Heart left ventricle (tissue), 16 donors: ENCODE results near the gene DYSF. TPM values are rescaled to one million over a fixed set of nuclear protein-coding genes. Genes with fewer than 3 reads are reported as not detected.
A peak's percentile ranks its signal among the peaks of the same experiment; 100 is the strongest.

ENCODE experiments used
- ATAC-seq, 4 donors: fragments of 200-7000 bp; cut with Tn5 transposase; one replicate each; pipeline ENCODE4 v1.9.1; 2020 to 2022; ENCODE audit warnings: moderate library complexity in 4 of 4, mild to moderate bottlenecking in 3 of 4, moderate number of reproducible peaks in 1 of 4
- DNase-seq, 5 donors: peaks; one replicate each; pipeline ENCODE4 v3.0.0-alpha.2; 2020
- H3K27ac ChIP-seq, 12 donors: fragments of 200-600 bp; sonication (generic) in 4 of 12; one replicate each; pipeline versions ENCODE4 v1.5.0 to v1.8.0; 2016 to 2022; ENCODE audit warnings: mild to moderate bottlenecking in 2 of 12
- H3K27me3 ChIP-seq, 9 donors: fragments of 200-600 bp; sonication (generic) in 2 of 9; one replicate each; pipeline versions ENCODE4 v1.5.1 to v1.8.0; 2016 to 2022; ENCODE audit warnings: mild to moderate bottlenecking in 3 of 9
- H3K36me3 ChIP-seq, 9 donors: fragments of 200-600 bp; sonication (generic) in 2 of 9; one replicate each; pipeline versions ENCODE4 v1.5.0 to v1.8.0; 2018 to 2022; ENCODE audit warnings: mild to moderate bottlenecking in 2 of 9
- H3K4me1 ChIP-seq, 12 donors: fragments of 200-600 bp; sonication (generic) in 4 of 12; one replicate each; pipeline versions ENCODE4 v1.5.0 to v1.8.0; 2016 to 2022; ENCODE audit warnings: mild to moderate bottlenecking in 3 of 12
- H3K4me3 ChIP-seq, 12 donors: fragments of 200-600 bp; sonication (generic) in 4 of 12; one replicate each; pipeline versions ENCODE4 v1.5.0 to v1.8.0; 2017 to 2022; ENCODE audit warnings: mild to moderate bottlenecking in 9 of 12, moderate library complexity in 4 of 12
- H3K9me3 ChIP-seq, 12 donors: fragments of 200-600 bp; sonication (generic) in 4 of 12; one replicate each; pipeline versions ENCODE4 v1.5.0 to v1.8.0; 2016 to 2022; ENCODE audit warnings: mild to moderate bottlenecking in 1 of 12
- CTCF ChIP-seq, 12 donors: fragments of 200-600 bp; sonication (generic) in 4 of 12; IDR thresholded peaks; one replicate each; pipeline versions ENCODE4 v1.5.0 to v1.8.0; 2018 to 2022; ENCODE audit warnings: antibody characterized with exemption in 12 of 12, mild to moderate bottlenecking in 5 of 12
- POLR2A ChIP-seq, 2 donors: fragments of 450-650 bp; IDR thresholded peaks; one replicate each; pipeline ENCODE4 v1.6.1; 2017; ENCODE audit warnings: antibody characterized with exemption in 2 of 2, mild to moderate bottlenecking in 2 of 2, moderate library complexity in 2 of 2
- WGBS, 4 donors: extraction: QIAGEN DNeasy Blood & Tissue Kit in 2 of 4; methylation state at CpG; one replicate each; pipeline versions ENCODE4 v1.1.5 to v1.1.7; 2013 to 2018; 5-methylcytosine and 5-hydroxymethylcytosine counted together
- intact Hi-C, 10 donors: fragments of 100-400 bp; cut with DNase I; formaldehyde crosslinking; loops; one replicate each; pipeline versions ENCODE4 v1.11.1 to v1.14.2; 2022
- polyA plus RNA-seq, 2 donors: library from polyadenylated mRNA; stranded (reverse); fragments of 200-250 nt; gene quantifications; one replicate each; pipeline ENCODE4 v1.2.3, GENCODE V29; 2013
- total RNA-seq, 9 donors: library from RNA; depleted of rRNA in 2 of 9; stranded (reverse); fragments of >200 nt in 2 of 9; fragmentation: NEBNext Ultra II Directional in 3 of 9; extraction: Animal tissue kit (Norgen Biotek cat#: 25700) in 3 of 9; gene quantifications; one replicate each; pipeline versions ENCODE4 v1.1.0 to v1.2.4, GENCODE V29; 2016 to 2023
- donor health status: ischemic (EF 13 %, LVEDD 7.1; RV severe dilation, severe dysfunction).
- donor health status: healthy with polysubstance abuse.
- donor health status: DM: no; HTN: yes; CAD: no.
- donor health status: DM: no; HTN: no; CAD: no.
- donor health status: ischemic (EF 25% LVEDD 6.9; RV normal size, moderate dysfunction).
- donor health status: ischemic (EF 25% LVEDD 5.7; RV mildly dilated, moderate dysfunction).
- donor health status: healthy.
- donor health status: DM: yes; HTN: yes; CAD: no.
- donor health status: ischemic (EF 35%, LVEDD 5.7; RV mildly dilated, moderate dysfunction).
- donor health status: nonischemic (EF 11% LVEDD 7.7; RV severe dilation, severe dysfunction).
- donor health status: DM: yes; HTN: yes; CAD: no.
- donor health status: PGD.
- donor health status: ischemic (EF 29% LVEDD 5.4; RV normal size, mild dysfunction).
- donor health status: nonischemic (EF 23%, LVEDD 6.1; RV moderate dilation, normal function).

Gene DYSF
- total and polyA plus RNA-seq, 11 donors: 25.5 to 99.9 (median 78.6) TPM

- H3K27ac ChIP-seq: no peak overlapping the region
- intact Hi-C loops: no loop called here
- H3K36me3 ChIP-seq: peaks cover 0 to 38% (median 17%) of the 10 kb centered on the region in 9 donors
- H3K4me3 ChIP-seq: no peak overlapping the region
- no peaks in the 10 kb centered on the region for H3K9me3 ChIP-seq
- no peak for TF ChIP-seq CTCF (IDR thresholded peaks at IDR 0.05)
- TF ChIP-seq POLR2A (IDR thresholded peaks at IDR 0.05): no peak
- whole genome bisulfite sequencing, 4 donors: 81 to 85% (median 84%) methylated on average over 6 to 8 of the region's 8 CpGs
- no peaks in the 10 kb centered on the region for H3K27me3 ChIP-seq
- DNase-seq (no peak), ATAC-seq (peak in 1 of 4 donors; percentile 10)
- peaks cover 0 to 4% (median 2%) of the 10 kb centered on the region in 12 donors for H3K4me1 ChIP-seq
Observed at GRCh38 chr2:71586471-71586870, 133.1 kb downstream of the DYSF start.

- Histone ChIP-seq H3K9me3 (no peaks in the 10 kb centered on the region), H3K27me3 (no peaks in the 10 kb centered on the region), H3K4me1 (no peaks in the 10 kb centered on the region), H3K27ac (no peak overlapping the region), H3K4me3 (no peak overlapping the region), H3K36me3 (peaks cover 0 to 49% (median 18%) of the 10 kb centered on the region in 9 donors)
- intact Hi-C loops: no loop called here
- TF ChIP-seq POLR2A (IDR thresholded peaks at IDR 0.05) (no peak), CTCF (IDR thresholded peaks at IDR 0.05) (no peak)
- WGBS, 4 donors: 93 to 100% (median 97%) methylated on average over 4 of the region's 4 CpGs
- DNase-seq: no peak
- no peak for ATAC-seq
Observed at GRCh38 chr2:71587509-71588073, 134.2 kb downstream of the DYSF start.

GRCh38 chr2:71588497-71589170 is 135.3 kb downstream of the DYSF start:
- DNase-seq (no peak), ATAC-seq (no peak)
- Histone ChIP-seq H3K4me3 (no peak overlapping the region), H3K4me1 (no peaks in the 10 kb centered on the region), H3K27me3 (no peaks in the 10 kb centered on the region), H3K9me3 (no peaks in the 10 kb centered on the region), H3K36me3 (peaks cover 0 to 52% (median 21%) of the 10 kb centered on the region in 9 donors), H3K27ac (no peak overlapping the region)
- 77 to 86% (median 83%) methylated on average over 10 of the region's 10 CpGs for WGBS, 4 donors
- TF ChIP-seq POLR2A (IDR thresholded peaks at IDR 0.05) (no peak), CTCF (IDR thresholded peaks at IDR 0.05) (no peak)
- intact Hi-C loops: no loop called here

- DNase-seq (no peak), ATAC-seq (no peak)
- H3K27ac ChIP-seq: no peak overlapping the region
- TF ChIP-seq CTCF (IDR thresholded peaks at IDR 0.05): no peak
- no peak for TF ChIP-seq POLR2A (IDR thresholded peaks at IDR 0.05)
- H3K4me3 ChIP-seq: no peak overlapping the region
- H3K4me1 ChIP-seq: no peaks in the 10 kb centered on the region
- peaks cover 0 to 57% (median 24%) of the 10 kb centered on the region in 9 donors for H3K36me3 ChIP-seq
- intact Hi-C loops: no loop called here
- no peaks in the 10 kb centered on the region for H3K9me3 ChIP-seq
- WGBS, 4 donors: 85 to 97% (median 91%) methylated on average over 10 of the region's 10 CpGs
- H3K27me3 ChIP-seq: no peaks in the 10 kb centered on the region
Observed at GRCh38 chr2:71589763-71590162, 136.4 kb downstream of the DYSF start.
